GM21723 (cell line): ENCODE data around the gene UGCG.

Experiments
- ATAC-seq: cut with Tn5 transposase; IDR thresholded peaks from one replicate; pipeline ENCODE4 v1.9.1; 2021; ENCODE audit warnings: mild to moderate bottlenecking, moderate library complexity; ENCODE audit not compliant: unreplicated experiment

The UGCG gene

DNA sequence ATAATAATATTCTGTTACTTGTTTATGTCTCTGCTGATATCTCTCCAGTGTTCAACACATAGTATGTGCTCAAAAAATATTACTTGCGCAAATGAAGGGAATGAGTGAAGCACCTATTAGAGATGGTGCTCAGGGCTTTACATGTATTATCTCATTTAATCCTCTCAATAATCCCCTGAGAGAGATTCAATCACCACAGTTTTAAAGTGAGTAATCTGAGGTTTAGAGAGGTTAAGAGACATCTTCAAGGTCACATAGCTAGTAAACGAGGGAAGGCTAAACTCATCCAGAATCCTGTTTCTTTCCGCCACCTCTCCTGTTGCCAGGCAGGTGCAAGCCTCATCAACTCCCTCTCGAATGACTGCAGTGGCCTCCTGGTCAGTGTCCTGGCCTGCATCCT, 82.0 kb downstream of the UGCG start:
- no peak for ATAC-seq

DNA sequence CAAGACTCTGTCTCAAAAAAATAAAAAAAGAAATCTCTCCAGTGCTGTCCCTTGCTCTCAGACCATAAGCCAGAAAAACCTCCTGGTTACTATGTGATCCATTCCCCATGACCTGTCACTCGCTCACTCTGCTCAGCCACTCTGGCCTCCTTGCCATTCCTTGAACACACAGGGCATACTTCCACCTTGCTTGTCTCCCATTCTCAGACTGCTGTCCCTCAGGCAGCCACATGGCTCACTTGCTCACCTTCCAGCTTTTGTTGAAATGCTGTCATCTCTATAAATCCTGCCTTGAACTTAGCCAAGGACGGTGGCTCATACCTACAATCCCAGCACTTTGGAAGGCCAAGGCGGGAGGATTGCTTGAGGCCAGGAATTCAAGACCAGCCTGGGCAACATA, 82.9 kb downstream of the UGCG start:
- ATAC-seq = no peak

DNA sequence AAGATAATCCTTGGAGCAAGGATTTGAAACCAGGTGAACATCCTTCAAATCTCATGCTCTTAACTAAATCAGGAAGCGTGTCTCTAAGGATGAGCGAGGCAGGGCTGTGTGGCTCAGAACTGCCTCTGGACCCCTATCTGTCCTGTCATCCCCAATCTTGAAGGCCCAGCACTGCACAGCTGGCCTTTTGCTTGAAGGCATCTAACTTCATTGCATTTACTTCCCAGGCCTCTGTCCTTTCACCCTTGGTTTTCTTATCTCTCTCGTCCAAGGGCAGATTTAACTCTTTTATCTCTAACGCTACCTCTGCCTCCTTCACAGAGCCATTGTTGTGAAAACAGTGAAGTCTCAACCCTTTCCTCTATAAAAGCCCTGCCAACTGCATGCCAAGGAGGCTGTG, 83.8 kb downstream of the UGCG start:
- no peak for ATAC-seq

DNA sequence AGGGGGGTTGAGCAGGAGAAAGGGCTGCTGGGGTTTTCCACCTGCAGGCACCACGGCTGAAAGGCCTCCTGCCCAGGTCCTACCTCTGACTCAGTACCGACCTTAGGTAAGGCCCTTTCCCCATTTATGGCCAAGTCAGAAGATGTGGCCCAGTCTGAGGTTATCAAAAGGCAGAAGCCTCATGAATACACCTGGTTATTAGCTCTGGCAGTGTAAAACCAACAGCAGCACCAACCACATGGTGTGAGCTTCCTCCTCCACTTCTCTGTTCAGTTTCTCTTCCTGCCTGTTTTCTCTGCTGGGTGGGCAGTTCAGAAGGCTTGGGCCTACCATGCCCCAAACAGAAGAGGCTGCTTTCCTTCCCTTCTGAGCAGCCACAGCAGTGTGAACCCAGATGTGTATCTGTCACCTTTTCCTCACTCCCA, 86.9 kb downstream of the UGCG start:
- peak; percentile 63 for ATAC-seq

DNA sequence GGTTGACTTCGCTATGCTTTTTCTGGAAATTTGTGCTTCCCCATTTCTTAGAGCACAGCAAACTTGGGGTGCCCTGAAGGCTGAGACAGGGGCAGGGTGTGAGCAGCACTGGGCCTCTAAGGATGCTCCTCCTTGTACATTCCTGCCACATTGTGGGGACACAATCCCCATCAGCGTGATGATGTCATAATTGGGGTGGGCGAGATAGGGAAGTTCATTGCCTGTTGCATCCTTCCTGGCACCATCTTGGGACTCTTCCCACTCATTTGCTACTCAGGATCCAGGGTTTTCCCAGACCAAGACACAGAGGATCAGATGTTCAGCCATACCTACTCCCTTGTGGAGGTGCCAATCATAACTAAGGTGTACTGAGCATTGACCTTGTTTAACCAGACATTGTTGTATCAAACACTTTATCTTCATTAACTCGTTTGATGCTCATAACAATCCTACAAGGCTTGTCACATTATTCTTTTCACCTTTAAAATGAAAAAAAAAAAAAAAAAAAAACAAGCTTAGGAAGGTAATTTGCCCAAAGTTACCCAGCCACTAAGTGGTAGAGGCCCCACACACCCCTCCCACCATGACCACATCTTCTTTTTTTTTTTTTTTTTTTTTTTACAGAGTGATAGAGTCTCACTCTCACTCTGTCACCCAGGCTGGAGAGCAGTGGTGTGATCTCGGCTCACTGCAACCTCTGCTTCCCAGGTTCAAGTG, 87.6 kb downstream of the UGCG start:
- no peak for ATAC-seq
